ENCODE data around the gene RAB5B. TPM values are rescaled to one million over a fixed set of nuclear protein-coding genes. Genes with fewer than 3 reads are reported as not detected.

Gene RAB5B
- total and polyA plus RNA-seq, 2 donors (not counting 3 experiments of a cell fraction or from before 2014, with no cell fraction given), result 103 to 105 TPM

GRCh38 chr12:56040151-56040550 lies 66.3 kb downstream of the RAB5B start:
- no peak for TF ChIP-seq POLR2A (IDR thresholded peaks at IDR 0.05; ENCODE audit: low read depth, low read length)
- no peak for TF ChIP-seq MYC (IDR thresholded peaks at IDR 0.05; ENCODE audit: low read depth, low read length)
- TF ChIP-seq CTCF (IDR thresholded peaks at IDR 0.05; ENCODE audit: extremely low read depth in 1 of 2, insufficient read depth in 1 of 2, low read depth in 1 of 2, low read length in 2 of 2), result no peak
- TF ChIP-seq GATA2 (IDR thresholded peaks at IDR 0.05; ENCODE audit: insufficient read depth, insufficient read length, low read depth, low read length), result no peak
- no peak for TF ChIP-seq JUN (IDR thresholded peaks at IDR 0.05; ENCODE audit: borderline replicate concordance, insufficient read depth, insufficient read length, low read depth)
- no peak for TF ChIP-seq POLR2AphosphoS5 (IDR thresholded peaks at IDR 0.05; ENCODE audit: insufficient read depth, low read depth, low read length)
- TF ChIP-seq FOS (IDR thresholded peaks at IDR 0.05; ENCODE audit: borderline replicate concordance, insufficient read depth, low read length), result no peak
- no peak for TF ChIP-seq EZH2 (IDR thresholded peaks at IDR 0.05; ENCODE audit: borderline replicate concordance, low read depth, low read length, severe bottlenecking)
- no peak for TF ChIP-seq MAX (IDR thresholded peaks at IDR 0.05; ENCODE audit: insufficient read depth, insufficient read length)
- no peak overlapping the region for H3K4me3 ChIP-seq (replicated peaks in 1 of 3; ENCODE audit: insufficient read depth in 1 of 3, low read depth in 1 of 3, low read length in 3 of 3)
- intact Hi-C loops (cut with micrococcal nuclease), result loop anchor here (5.0 kb wide), 1 partner anchor 108 kb away; the partner anchor contains the start of gene DGKA
- DNase-seq (ENCODE audit: low read depth, low spot score) (no peak), FAIRE-seq (no peak)
- no peaks in the 10 kb centered on the region for H3K27me3 ChIP-seq (ENCODE audit: control insufficient read depth in 2 of 2, insufficient read depth in 2 of 2, low read length in 2 of 2)
- H3K27ac ChIP-seq (ENCODE audit: insufficient read depth, low read depth, low read length), result no peak overlapping the region
- ChIA-PET CTCF (interaction anchor here (0.8 to 3.1 kb wide), 5 partner anchors 11 to 311 kb away, joined by 3 to 44 read pairs (median 13); partner anchors contain the start of gene SUOX), POLR2A (interaction anchor here (0.6 to 1.4 kb wide), 2 partner anchors 11 to 157 kb away, joined by 4 to 5 read pairs; no protein-coding TSS in a partner anchor)
- BruUV-seq (replicated peaks), result no TSS peak
- H3K9me3 ChIP-seq (replicated peaks; ENCODE audit: control insufficient read depth, insufficient read depth, low read length), result no peaks in the 10 kb centered on the region
- no peaks in the 10 kb centered on the region for H3K9me1 ChIP-seq (replicated peaks; ENCODE audit: control insufficient read depth, extremely low read depth, insufficient read depth, low read length)
- no peak overlapping the region for H3K9ac ChIP-seq (replicated peaks; ENCODE audit: extremely low read depth, insufficient read depth, low read length)
- peaks cover 17% of the 10 kb centered on the region for H3K4me1 ChIP-seq (ENCODE audit: control insufficient read depth, extremely low read depth, insufficient read depth, low read length)
- peaks cover 20% of the 10 kb centered on the region for H3K79me2 ChIP-seq (ENCODE audit: control insufficient read depth, insufficient read depth, low read length)
- dilution Hi-C loops (cut with MboI; ENCODE audit: extremely low pct_ligation_motif_present, low sequenced_read_pairs), result no loop called here
- H4K20me1 ChIP-seq (replicated peaks; ENCODE audit: control insufficient read depth, extremely low read depth, insufficient read depth, low read length), result peaks cover 3% of the 10 kb centered on the region
- no peak overlapping the region for H3K4me2 ChIP-seq (ENCODE audit: insufficient read depth, low read length)
- no peak overlapping the region for H2AFZ ChIP-seq (ENCODE audit: low read depth, low read length)
- peaks cover 9 to 10% of the 10 kb centered on the region in 2 experiments for H3K36me3 ChIP-seq (ENCODE audit: control insufficient read depth in 2 of 2, extremely low read depth in 1 of 2, insufficient read depth in 2 of 2, low read length in 2 of 2)

All from endothelial cell of umbilical vein (primary cell).